ENCODE data around the gene DNAJB13. TPM values are rescaled to one million over a fixed set of nuclear protein-coding genes. Genes with fewer than 3 reads are reported as not detected.

The DNAJB13 gene
- polyA plus RNA-seq, 1 donor: 0.44 TPM

DNA sequence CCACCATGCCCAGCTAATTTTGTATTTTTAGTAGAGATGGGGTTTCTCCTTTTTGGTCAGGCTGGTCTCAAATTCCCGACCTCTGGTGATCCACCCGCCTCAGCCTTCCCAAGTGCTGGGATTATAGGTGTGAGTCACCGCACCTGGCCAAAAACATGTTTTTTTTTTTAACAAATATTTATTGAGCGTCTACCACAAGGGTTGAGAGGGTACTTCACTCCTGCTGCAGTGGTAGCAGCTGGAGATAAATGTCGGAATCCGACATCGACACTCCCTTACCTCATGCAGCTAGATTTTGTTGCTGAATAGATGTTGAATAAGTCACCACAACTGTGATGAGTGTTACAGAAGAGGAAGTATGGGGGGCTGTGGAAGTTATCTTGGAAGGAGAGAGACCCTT lies 971 bp downstream of the DNAJB13 start:
- no peak for DNase-seq

GRCh38 chr11:73956876-73957653 lies 6.2 kb downstream of the DNAJB13 start:
- DNase-seq: no peak

- DNase-seq: no peak
These were observed 7.0 kb downstream of the DNAJB13 start for GRCh38 chr11:73957654-73958361.

GRCh38 chr11:73958521-73959141 lies 7.8 kb downstream of the DNAJB13 start:
- DNase-seq: no peak

- no peak for DNase-seq
These were observed 10.5 kb downstream of the DNAJB13 start for GRCh38 chr11:73961321-73961720.

GRCh38 chr11:73962101-73962705 lies 11.4 kb downstream of the DNAJB13 start:
- DNase-seq: no peak

GRCh38 chr11:73963861-73964260 lies 13.0 kb downstream of the DNAJB13 start:
- DNase-seq: no peak

DNA sequence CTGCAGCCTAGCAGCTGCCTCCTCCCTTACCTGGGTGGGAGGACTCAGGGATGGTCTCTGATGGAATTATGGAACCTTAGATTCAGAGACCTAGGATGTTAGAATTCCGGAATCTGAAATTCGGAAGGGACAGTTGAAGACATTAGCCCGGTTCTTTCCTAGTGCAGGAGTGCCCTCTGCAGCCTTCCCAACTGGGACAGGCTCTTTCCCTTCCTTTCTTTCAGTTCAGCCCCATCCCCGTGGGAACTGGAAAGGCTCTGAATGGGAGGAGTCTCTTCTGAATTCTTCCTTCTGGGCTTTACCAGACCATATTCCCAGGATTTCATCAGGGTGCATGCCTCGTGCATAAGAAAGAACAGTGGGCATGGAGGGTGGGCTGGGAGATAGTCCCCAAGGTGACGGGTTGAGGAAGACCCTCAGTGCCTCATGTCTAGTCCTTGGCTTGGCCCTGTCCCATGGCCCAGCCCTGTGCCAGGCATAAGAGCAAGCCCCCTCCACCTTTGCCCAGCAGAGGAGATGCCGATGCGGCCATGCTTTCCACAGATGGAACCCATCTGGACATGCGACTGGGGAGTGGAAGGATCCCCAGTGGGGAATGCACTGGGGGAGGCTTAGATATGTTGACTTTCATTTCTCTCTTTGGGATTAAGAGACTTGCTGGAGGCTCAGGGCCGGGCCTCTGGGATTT lies 14.4 kb downstream of the DNAJB13 start:
- no peak for DNase-seq

GRCh38 chr11:73965764-73966121 lies 14.9 kb downstream of the DNAJB13 start:
- DNase-seq: no peak

DNA sequence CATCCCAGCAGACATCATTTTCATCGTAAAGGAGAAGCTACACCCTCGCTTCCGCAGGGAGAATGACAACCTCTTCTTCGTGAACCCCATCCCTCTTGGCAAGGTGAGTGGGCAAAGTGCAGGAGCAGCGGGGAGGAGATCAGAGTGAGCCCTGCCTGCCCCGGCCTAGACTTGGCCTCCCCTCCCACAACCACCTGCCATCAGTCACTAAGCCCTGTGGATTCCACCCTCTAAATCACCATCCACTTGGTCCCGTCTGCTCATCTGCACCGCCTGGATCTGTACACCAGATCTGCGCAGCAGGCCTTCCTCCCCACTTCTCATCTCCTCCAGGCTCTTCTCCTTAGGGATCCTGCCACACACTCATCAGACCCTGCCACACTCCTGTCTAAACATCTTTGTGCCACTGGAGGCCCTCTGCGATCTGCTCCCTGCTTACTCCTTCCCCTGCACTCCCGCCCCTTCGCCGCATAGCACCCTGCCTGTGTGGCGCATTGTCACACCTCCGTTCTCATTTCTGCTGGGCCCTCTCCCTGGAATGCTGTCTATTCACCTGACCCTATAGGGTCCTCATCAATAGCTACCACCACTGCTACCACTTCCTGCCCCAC lies 17.6 kb downstream of the DNAJB13 start:
- DNase-seq: no peak

DNA sequence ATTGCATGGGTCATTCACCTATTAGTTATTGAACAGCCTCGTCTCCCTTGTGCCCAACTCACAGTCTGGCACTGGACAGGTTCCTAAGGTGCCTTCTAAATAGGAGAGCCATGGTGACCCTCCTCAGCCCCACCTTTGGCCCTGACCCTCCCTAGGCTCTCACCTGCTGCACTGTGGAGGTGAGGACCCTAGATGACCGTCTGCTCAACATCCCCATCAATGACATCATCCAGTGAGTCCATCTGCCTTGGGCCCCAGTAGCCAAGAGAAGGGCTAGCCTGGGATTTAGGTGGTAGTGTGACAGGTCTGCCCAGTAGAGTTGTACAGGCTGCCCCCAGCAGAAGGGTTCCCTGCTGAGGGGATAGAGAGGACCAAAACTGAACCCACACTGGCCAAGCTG lies 18.3 kb downstream of the DNAJB13 start:
- no peak for DNase-seq

DNA sequence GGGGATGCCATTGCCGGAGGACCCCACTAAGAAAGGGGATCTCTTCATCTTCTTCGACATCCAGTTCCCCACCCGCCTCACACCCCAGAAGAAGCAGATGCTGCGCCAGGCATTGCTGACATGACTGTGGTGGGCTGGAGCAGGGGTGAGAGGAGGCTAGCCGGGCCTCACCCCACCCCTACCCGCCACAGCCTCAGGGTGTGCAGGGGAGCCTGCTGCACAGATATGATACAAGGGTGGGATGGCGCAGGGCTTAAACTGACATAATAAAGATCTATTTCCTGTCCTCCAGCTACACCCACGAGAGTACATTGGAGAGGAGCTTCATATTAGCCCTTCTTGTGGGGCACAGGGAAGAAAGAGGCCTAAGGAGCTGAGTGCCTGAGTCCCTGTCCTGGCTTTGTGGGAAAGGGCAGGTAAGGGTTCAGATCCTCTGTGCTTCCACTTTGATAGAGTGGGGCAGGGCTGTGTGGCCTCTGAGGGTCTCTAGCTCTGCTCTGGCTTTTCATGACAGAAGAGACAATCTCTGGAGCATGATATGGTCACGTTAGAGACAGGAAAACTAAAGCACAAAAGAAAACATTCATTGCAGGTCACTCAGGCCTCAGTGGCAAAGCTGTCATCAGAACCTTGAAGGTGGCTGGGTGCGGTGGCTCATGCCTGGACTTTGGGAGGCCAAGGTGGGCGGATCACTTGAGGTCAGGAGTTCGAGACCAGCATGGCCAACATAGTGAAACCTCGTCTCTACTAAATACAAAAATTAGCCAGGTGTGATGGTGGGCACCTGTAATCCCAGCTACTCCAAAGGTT lies 19.4 kb downstream of the DNAJB13 start:
- no peak for DNase-seq

DNA sequence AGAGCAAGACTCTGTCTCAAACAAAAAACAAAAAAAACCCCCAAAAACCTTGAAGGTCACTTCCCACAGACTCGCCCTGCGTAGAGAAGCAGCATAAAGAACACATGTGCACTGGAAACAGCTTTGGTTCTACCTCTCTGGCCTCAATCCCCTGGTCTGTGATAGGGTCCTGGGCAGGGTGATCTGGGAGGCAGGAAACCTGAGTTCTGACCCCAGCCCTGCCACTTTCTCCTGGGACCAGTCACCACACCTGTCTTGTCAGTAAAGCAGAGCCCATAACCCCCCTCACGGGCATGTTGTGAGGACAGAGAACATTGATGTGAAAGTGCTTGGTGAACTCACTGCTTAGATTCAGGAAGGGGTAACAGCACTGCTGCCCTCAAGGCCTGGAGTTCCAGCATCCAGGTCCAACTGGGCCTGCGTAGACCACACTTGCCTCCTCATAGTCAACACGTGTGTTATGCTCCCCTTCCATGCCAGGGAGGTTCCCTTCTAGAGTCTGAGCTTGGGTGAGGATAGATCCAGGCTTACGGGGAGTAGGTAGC lies 20.4 kb downstream of the DNAJB13 start:
- no peak for DNase-seq

DNA sequence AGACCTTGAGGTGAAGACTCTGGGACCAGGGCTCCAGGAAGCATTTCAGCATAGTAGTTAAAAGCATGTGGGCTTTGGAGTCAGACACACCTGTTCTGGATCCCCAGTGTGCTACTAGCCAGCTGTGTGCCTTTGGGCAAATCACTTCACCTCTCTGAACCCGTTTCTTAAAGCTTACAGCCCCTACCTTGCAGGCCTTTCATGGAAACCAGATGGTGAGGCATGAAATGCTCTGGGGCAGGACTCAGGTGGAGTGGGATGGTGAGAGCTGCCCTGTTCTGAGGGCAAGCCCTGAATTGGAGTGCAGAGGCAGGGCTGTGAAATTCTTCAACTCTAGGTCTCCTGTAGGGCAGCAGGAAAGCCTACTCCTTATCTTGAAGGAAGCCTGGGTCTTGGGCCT lies 21.4 kb downstream of the DNAJB13 start:
- DNase-seq: no peak

- no peak for DNase-seq
These were observed 22.0 kb downstream of the DNAJB13 start for GRCh38 chr11:73972620-73973449.

DNA sequence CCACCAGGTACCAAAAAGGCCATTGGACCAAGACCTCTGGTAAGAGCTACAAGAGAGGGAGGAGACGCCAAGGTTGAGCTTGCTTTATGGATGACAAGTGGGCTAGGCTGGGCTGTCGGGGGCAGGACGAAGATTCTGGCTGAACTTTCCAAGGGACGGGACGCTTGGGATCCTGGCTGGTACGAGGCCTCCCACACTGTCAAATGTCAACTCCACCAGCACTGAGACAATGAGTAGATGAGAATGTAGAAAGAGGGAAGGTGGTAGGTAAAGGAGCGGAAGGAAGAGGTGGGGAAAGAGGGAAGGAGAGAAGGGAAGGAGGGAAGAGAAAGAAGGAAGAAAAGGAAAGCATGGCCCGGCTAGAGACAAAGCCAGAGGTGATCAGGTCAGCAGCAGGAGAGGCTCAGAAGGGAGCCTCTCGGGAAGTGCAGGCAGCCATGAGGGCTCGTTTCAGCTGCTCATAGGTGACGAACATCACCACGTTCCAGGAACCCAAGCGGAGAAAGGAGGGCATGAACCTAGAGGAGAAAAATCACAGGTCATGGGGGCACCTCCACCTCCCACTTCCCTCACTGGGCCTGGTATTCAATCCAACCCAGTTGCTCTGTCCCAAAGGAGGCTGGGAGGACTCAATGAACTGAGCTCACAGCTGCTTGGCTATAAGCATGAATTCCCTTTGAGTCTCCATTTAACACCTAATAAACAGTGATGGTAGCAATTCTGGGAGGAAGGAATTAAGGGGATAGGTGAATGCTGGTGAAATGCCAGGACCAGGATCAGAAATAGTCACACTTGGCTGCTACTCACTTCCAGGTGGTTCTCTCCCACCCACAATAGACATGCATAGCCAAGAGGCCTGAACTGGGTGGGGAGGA lies 24.0 kb downstream of the DNAJB13 start:
- no peak for DNase-seq

DNA sequence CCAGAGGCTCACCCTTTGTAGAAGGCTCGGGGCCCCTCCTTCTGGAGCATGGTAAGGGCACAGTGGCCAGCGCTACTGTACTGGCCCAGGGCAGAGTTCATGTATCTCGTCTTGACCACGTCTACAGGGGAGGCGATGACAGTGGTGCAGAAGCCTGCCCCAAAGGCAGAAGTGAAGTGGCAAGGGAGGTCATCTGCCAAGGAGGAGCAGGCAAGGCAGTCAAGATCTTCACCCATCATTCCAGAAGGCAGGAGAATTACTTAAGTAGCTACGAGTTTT lies 24.6 kb downstream of the DNAJB13 start:
- DNase-seq: no peak

DNA sequence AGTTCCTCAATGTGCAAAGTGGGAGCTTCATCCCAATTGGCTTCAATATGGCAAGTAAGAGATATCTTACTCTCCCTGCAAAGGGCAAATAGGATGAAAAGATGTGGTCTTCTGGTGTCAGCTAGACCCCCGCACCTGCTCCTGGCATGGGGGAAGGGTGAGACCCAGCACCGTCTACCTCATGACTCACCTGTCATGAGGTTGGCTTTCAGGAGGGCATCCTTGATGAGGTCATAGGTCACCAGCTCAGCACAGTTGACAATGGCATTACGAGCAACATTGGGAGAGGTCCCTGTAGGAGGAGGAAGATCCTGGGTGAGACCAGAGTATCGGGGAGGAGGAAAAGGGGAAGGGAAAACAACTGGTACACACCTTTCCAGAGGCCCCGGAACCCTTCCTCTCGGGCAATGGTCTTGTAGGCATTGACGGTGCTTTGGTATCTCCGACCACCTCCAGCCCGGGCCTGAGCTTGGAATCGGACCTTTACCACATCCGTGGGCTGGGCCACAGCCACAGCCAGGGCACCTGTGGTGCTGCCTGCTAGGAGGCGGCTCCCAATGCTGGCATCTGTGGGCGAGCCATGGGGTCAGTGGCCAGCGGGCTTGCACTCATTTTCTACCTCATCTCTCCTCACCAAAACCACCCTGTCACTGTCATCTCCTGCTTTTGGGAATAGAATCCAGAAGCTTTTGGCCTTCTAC lies 25.8 kb downstream of the DNAJB13 start:
- no peak for DNase-seq

Data from hindlimb muscle (tissue), 1 donor.